Left lung (tissue), 10 donors: ENCODE results near the gene GID4. TPM values are rescaled to one million over a fixed set of nuclear protein-coding genes. Genes with fewer than 3 reads are reported as not detected.

Source experiments
- ATAC-seq: fragments of 200-7000 bp; cut with Tn5 transposase; one replicate; pipeline ENCODE4 v1.9.1; 2020; ENCODE audit warnings: moderate library complexity
- DNase-seq, 4 donors: peaks; one replicate each; pipeline ENCODE4 v3.0.0-alpha.2; 2013 to 2020
- H3K27ac ChIP-seq, 2 donors: fragments of 200-600 bp; sonication (generic) in 1 of 2; one replicate each; pipeline versions ENCODE4 v1.5.0 to v1.8.0; 2020 to 2021
- H3K27me3 ChIP-seq, 2 donors: fragments of 200-600 bp; sonication (generic) in 1 of 2; one replicate each; pipeline versions ENCODE4 v1.5.0 to v1.8.0; 2020 to 2021
- H3K36me3 ChIP-seq, 2 donors: fragments of 200-600 bp; sonication (generic) in 1 of 2; one replicate each; pipeline versions ENCODE4 v1.5.0 to v1.8.0; 2020 to 2021
- H3K4me1 ChIP-seq, 2 donors: fragments of 200-600 bp; one replicate each; pipeline ENCODE4 v1.8.0; 2021
- H3K4me3 ChIP-seq, 2 donors: fragments of 200-600 bp; sonication (generic) in 1 of 2; one replicate each; pipeline versions ENCODE4 v1.5.0 to v1.8.0; 2020 to 2021; ENCODE audit warnings: mild to moderate bottlenecking in 1 of 2
- H3K9me3 ChIP-seq, 2 donors: fragments of 200-600 bp; sonication (generic) in 1 of 2; one replicate each; pipeline versions ENCODE4 v1.5.0 to v1.8.0; 2020 to 2021
- intact Hi-C, 2 donors: fragments of 100-400 bp; cut with DNase I; formaldehyde crosslinking; loops; one replicate each; pipeline versions ENCODE4 v1.11.2 to v1.14.2; 2022
- polyA plus RNA-seq, 6 donors: library from polyadenylated mRNA; unstranded; fragments of 120-200 nt; gene quantifications; one replicate each; pipeline ENCODE4 v1.2.1, GENCODE V29; 2013; ENCODE audit not compliant: insufficient read length in 6 of 6
- total RNA-seq, 2 donors: library from RNA; stranded (reverse); fragmentation: NEBNext Ultra II Directional; extraction: Animal tissue kit (Norgen Biotek cat#: 25700); gene quantifications; one replicate each; pipeline ENCODE4 v1.2.1, GENCODE V29; 2021
- TF ChIP-seq, protein P1 (sequence below), 2 donors: fragments of 200-600 bp; sonication (generic) in 1 of 2; IDR thresholded peaks; one replicate each; pipeline versions ENCODE4 v1.5.0 to v1.8.0; 2021; ENCODE audit warnings: antibody characterized with exemption in 2 of 2
- donor health status: DM: no; HTN: yes; CAD: no.
- donor health status: DM: no; HTN: no; CAD: no.

Gene GID4
- total and polyA plus RNA-seq, 8 donors, result 7.9 to 15.1 (median 13.0) TPM

DNA sequence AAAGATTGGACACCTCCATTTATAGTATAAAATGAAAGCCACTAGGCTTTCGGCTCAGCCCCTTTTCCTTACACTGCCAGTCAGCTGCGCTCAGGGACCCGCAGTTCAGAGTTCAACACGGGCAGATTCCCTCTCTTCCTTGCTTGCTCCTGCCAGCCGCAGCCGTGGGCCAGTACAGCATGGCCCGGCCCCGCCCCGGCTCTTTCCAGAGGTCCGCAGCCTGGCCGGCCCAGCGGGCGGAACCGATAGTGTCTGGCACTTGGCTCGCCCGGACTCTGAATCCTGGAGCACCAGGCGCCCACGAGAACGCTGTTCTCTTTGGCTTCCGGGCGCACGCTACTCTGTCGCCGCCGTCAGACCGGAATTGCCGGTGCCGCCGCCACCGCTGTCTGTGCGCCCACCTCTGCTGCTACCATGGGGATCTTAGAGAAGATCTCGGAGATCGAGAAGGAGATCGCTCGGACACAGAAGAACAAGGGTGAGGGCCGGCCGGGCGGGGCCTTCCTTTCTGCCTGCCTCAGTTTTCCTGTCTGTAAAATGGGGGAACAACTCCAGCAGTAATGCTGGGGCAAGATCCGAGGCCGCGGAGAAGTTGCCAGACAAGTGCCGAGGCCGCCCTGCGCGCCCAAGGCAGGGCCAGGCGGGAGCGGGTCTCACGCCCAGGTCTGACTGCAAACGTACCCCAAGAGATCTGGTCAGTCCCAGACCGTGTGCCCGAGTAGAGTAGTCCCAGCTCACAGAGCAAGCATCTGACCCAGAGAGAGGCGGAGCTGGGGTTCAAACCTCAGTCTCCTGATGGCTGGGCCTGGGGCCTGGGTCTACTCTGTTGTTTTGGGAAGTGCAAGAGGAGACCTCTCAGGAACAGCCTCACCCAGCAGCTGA lies 48.6 kb downstream of the GID4 start, which contains the start of gene DRG2:
Gene DRG2, plus strand, starts transcription at position 339 of the 882 bp plus-strand sequence. Its CDS starts 76 bp downstream, at position 415.
- Histone ChIP-seq H3K36me3 (peaks cover 0 to 20% of the 10 kb centered on the region in 2 donors), H3K27me3 (no peaks in the 10 kb centered on the region), H3K4me1 (peaks cover 9 to 19% of the 10 kb centered on the region in 2 donors), H3K27ac (peak within 1 kb of the TSS; percentile 53 to 84), H3K9me3 (no peaks in the 10 kb centered on the region), H3K4me3 (peak within 1 kb of the TSS; percentile 82 to 86)
- TF ChIP-seq, protein P1, sequence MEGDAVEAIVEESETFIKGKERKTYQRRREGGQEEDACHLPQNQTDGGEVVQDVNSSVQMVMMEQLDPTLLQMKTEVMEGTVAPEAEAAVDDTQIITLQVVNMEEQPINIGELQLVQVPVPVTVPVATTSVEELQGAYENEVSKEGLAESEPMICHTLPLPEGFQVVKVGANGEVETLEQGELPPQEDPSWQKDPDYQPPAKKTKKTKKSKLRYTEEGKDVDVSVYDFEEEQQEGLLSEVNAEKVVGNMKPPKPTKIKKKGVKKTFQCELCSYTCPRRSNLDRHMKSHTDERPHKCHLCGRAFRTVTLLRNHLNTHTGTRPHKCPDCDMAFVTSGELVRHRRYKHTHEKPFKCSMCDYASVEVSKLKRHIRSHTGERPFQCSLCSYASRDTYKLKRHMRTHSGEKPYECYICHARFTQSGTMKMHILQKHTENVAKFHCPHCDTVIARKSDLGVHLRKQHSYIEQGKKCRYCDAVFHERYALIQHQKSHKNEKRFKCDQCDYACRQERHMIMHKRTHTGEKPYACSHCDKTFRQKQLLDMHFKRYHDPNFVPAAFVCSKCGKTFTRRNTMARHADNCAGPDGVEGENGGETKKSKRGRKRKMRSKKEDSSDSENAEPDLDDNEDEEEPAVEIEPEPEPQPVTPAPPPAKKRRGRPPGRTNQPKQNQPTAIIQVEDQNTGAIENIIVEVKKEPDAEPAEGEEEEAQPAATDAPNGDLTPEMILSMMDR (IDR thresholded peaks at IDR 0.05), result no peak
- intact Hi-C loops, result no loop called here
- ATAC-seq (peak; percentile 100), DNase-seq (peak; percentile 88 to 96 (median 91))

DNA sequence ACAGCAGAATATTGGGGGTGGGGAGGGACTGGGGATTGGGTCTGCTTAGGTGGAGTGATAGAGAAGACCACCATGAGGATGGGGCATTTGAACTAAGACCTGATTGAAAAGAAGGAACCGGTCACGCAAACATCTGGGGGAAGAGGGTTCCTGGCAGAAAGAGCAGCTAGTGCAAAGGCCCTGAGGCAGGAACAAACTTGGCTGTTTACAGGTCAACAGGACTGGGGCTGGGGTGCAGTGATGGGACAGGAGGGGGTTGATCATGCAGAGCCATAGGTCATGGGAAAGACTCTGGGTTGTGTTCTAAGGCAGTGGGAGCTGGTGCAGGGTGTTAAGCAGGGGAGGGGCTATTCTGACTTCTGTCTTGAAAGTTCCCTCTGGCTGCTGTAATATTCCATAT lies 50.4 kb downstream of the GID4 start:
- Histone ChIP-seq H3K4me3 (no peak overlapping the region), H3K27ac (no peak overlapping the region), H3K27me3 (no peaks in the 10 kb centered on the region), H3K9me3 (no peaks in the 10 kb centered on the region), H3K36me3 (peaks cover 0 to 37% of the 10 kb centered on the region in 2 donors), H3K4me1 (peaks cover 9 to 19% of the 10 kb centered on the region in 2 donors)
- TF ChIP-seq, protein P1 (IDR thresholded peaks at IDR 0.05), result no peak
- no peak for DNase-seq
- no peak for ATAC-seq
- intact Hi-C loops, result no loop called here

DNA sequence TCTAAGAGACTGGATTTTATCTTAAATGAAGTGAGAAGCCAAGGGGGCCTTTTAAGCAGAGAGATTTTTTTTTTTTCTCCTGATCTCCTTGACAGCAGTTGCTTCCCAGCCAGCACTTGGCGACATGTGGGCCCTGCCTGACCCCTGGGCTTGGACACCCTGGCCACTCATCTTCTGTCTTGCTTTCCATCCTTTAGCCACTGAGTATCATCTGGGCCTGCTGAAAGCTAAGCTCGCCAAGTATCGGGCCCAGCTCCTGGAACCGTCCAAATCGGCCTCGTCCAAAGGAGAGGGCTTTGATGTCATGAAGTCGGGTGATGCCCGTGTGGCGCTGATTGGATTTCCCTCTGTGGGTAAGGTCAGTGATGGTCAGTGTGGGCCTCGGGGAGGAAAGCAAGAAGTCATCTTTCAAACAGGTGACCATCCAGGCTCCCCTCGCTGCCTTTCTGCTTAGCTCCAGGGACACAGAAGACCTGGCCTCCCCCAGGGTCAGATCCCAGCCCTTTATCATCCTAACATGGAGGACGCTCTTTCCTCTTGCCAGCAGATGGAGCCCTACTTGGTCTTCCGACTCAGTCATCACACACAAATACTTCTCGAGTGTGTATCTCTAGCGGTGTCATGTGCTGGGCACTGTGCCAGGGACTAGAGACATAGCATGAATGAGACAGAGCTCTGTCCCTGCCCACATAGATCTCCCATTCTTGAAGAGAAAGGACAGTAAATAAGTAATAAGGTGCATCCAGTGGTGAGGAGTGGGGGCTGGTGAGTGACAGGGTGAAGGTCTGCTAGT lies 54.6 kb downstream of the GID4 start:
- TF ChIP-seq, protein P1 (IDR thresholded peaks at IDR 0.05), result no peak
- Histone ChIP-seq H3K27ac (no peak overlapping the region), H3K36me3 (peaks cover 0 to 79% of the 10 kb centered on the region in 2 donors), H3K9me3 (no peaks in the 10 kb centered on the region), H3K4me3 (no peak overlapping the region), H3K4me1 (peaks cover 3 to 5% of the 10 kb centered on the region in 2 donors), H3K27me3 (no peaks in the 10 kb centered on the region)
- peak; percentile 17 for ATAC-seq
- intact Hi-C loops, result no loop called here
- DNase-seq, result peak in 2 of 4 donors; percentile 21 to 58

DNA sequence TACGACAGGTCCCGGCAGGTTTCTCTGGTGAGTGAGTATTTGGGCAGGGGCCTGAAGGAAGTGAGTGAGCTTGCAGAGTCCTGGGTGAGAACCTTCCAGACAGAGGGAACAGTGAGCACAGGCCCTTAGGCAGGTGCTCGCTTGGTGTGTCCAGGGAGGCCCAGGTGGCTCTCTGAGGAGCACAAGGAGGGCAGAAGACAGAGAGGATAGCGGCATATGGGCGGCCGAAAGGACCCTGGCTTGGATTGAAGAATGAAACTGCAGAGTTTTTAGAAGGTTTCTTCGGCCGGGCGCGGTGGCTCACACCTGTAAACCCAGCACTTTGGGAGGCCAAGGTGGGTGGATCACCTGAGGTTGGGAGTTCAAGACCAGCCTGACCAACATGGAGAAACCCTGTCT lies 55.2 kb downstream of the GID4 start:
- TF ChIP-seq, protein P1 (IDR thresholded peaks at IDR 0.05), result no peak
- peak in 1 of 4 donors; percentile 59 for DNase-seq
- no peak overlapping the region for H3K4me3 ChIP-seq
- peaks cover 0 to 85% of the 10 kb centered on the region in 2 donors for H3K36me3 ChIP-seq
- no peaks in the 10 kb centered on the region for H3K4me1 ChIP-seq
- H3K27me3 ChIP-seq, result no peaks in the 10 kb centered on the region
- intact Hi-C loops, result no loop called here
- no peaks in the 10 kb centered on the region for H3K9me3 ChIP-seq
- no peak overlapping the region for H3K27ac ChIP-seq
- ATAC-seq, result no peak

DNA sequence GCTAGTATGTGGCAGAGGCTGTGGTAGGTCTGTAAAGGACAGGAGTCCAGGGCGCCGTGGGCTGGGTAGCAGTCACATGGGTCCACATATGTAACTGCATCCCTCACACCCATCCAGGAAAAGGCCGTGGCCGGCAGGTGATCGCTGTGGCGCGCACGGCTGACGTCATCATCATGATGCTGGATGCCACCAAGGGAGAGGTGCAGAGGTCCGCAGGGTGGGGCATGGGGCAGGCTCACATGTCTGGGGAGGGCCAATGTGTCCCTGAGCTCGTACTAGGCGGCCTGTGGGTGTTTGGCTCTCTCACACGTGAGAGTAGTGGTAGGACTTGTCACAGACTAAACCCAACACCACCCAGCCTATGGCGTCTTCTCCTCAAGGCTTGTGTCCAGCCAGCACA lies 60.3 kb downstream of the GID4 start:
- TF ChIP-seq, protein P1 (IDR thresholded peaks at IDR 0.05), result no peak
- DNase-seq (no peak), ATAC-seq (no peak)
- peaks cover 0 to 94% of the 10 kb centered on the region in 2 donors for H3K36me3 ChIP-seq
- intact Hi-C loops, result no loop called here
- H3K27ac ChIP-seq, result no peak overlapping the region
- H3K27me3 ChIP-seq, result no peaks in the 10 kb centered on the region
- H3K4me1 ChIP-seq, result no peaks in the 10 kb centered on the region
- no peak overlapping the region for H3K4me3 ChIP-seq
- no peaks in the 10 kb centered on the region for H3K9me3 ChIP-seq
